GM19025 (cell line): Measurements from ENCODE around the gene EXOC3L1.

Experiments used
- ATAC-seq: cut with Tn5 transposase; IDR thresholded peaks from one replicate; pipeline ENCODE4 v1.9.1; 2021; ENCODE audit warnings: mild to moderate bottlenecking, low read depth, moderate library complexity; ENCODE audit not compliant: unreplicated experiment

EXOC3L1 gene

DNA sequence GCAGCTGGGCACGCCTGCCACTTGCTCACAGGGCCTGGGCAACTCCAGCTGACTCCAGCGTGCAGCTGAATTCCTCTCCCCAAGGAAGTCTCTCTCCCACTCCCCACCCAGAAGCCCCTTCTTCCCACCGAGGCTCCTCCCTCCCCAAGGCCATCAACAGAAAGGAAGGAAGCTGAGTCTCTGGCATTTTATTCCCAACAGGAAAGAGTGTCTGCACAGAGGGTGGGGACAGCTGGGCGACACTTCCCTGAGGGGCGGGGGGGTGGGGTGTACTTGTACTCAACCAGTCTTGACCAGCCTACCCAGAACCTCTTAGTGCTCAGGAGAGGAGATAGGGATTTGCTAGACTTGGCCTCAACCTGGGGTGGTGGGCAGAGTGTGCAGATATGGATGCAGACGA is at the start of gene EXOC3L1:
Gene EXOC3L1 (minus strand): TSS at position 96 of the 400 bp plus-strand sequence. CDS start 460 bp downstream, outside the sequence.
- no peak for ATAC-seq

GRCh38 chr16:67238806-67239470 is 49.0 kb upstream of the EXOC3L1 start:
- no peak for ATAC-seq

DNA sequence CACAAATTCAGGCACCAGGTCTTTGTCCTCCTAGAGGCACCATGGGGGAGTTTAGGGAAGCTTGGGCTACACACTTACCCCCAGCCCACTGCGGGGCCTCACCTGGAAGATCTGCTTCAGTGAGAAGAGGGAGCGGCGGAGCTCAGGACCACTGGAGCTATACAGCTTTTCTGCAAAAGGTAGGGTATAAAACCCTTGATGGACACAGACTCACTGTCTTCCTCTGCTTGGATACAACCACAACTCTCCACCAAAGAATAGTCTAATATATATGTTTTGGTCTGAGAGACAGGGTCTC is 48.3 kb upstream of the EXOC3L1 start:
- ATAC-seq: no peak

DNA sequence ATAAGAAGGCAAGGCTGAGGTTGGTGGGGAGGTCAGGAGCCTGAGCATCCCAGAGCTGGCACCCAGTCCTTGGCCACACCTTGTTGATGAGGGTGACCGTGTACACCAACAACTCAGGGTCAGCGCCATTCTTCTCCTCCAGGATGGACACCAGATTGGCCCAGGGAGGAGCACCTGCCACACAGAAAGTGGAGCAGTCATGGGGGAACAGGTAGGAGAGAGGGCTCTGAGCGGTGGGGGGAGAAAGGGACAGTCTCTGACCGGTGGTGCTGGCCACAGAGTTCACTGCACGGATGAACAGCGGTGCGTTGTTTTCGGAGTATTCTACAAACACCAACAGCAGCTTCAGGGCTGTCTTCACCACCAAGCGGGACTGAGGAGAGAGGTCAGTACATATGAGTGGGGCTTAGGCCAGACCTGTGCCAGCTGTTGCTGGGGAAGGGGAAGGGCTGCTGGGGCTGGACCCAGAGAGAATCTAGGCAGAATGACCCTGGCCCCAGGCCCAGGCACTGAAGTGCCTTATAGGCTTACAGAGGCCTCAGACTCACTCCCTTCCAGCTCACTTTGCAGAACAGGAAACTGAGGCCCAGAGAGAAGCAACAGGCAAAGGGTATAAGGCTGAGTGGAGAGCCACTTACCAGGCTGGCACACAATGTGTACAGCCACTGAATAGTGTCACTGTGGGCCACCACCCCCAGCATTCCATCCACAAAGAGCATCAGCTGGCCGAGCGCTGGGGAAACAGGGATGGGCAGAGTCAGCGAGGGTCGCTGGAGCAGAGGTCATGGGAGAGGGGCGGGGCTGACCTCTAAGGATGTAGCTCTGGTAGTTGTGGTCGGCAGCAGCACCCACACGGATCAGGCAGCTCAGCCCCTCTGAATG is 47.7 kb upstream of the EXOC3L1 start:
- no peak for ATAC-seq

- ATAC-seq: no peak
Observed at GRCh38 chr16:67236563-67237395, 46.8 kb upstream of the EXOC3L1 start.

DNA sequence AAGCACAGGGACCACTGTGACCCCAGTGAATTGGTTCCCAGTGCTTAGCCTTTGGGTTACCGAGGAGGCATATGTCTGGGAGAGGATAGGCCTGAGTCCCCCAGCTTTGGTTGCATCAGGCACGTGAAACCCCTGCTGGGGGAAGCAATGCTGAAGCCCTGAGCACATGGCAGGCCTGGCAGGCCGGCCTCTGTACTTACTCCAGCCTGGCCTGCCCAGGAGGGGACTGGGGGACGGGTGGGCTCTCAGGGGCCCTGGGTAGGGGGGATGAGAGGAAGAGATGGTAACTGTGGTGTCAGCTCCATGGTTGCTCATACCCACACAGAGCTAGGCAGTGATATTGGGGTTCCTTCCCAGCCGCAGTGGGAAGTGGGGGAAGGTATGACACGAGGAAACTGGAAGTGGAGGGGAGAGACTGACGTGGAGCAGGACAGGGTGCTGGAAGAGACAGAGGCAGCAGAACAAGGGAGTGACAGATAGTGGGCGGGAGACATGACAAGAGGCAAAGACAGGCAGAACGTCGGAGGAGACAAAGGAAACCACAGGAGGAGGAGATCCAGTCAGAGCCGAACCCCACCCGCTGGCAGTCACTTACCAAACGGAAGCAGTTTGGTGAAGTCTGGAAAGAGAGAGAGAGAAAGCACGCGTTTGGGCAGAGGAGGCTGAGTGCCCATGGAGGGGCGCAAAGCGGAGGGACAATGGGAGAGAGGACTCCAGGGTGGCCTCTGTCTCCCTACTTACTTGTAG is 46.1 kb upstream of the EXOC3L1 start:
- ATAC-seq: no peak

- no peak for ATAC-seq
Observed at GRCh38 chr16:67234180-67234597, 44.3 kb upstream of the EXOC3L1 start.

GRCh38 chr16:67233596-67233995 is 43.7 kb upstream of the EXOC3L1 start:
- ATAC-seq: no peak

- no peak for ATAC-seq
Observed at GRCh38 chr16:67230809-67231660, 41.1 kb upstream of the EXOC3L1 start.

- ATAC-seq: no peak
Observed at GRCh38 chr16:67229906-67230808, 40.2 kb upstream of the EXOC3L1 start.

GRCh38 chr16:67228905-67229304 is 39.0 kb upstream of the EXOC3L1 start:
- no peak for ATAC-seq

GRCh38 chr16:67228034-67228785 is 38.3 kb upstream of the EXOC3L1 start:
- ATAC-seq: no peak

- ATAC-seq: no peak
Observed at GRCh38 chr16:67227567-67227921, 37.6 kb upstream of the EXOC3L1 start.

GRCh38 chr16:67226804-67227566 is 37.0 kb upstream of the EXOC3L1 start, which contains the start of gene TMEM208:
Gene TMEM208, plus strand, starts transcription at chr16:67227130. Its CDS starts 89 bp downstream, at chr16:67227219.
- ATAC-seq: peak; percentile 97

GRCh38 chr16:67226295-67226803 is 36.4 kb upstream of the EXOC3L1 start:
- ATAC-seq: no peak

DNA sequence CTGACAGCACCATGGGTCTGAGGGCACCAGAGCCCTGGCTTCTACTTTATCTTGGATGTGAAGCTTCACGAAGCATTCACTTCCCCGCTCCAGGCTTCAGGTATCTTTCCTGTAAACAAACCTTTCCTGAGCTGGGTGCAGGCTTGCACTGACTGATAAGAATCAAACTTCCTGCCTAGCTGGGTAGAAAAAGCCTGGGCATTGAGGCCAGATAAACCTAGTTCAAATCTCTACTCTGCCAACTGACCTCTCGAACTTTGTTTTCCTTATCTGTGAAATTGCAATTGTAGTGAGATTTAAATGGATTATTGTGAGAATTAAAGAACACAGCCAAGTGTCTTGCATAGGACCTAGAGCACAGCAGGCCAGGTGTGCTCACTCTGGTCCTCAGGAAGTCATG is 34.1 kb upstream of the EXOC3L1 start:
- no peak for ATAC-seq
